GM12875 (cell line): ENCODE data around the gene RAB11FIP5.
"Not testable (repeated sequence)": the region's sequence is repeated elsewhere in the genome, so short reads cannot be mapped to it uniquely, and the experiment has no call there.

Experiments used
- H3K4me3 ChIP-seq: one replicate; pipeline ENCODE4 v1.5.1; 2011; ENCODE audit warnings: low read depth, low read length, control low read depth
- TF ChIP-seq, protein P1 (sequence below): IDR thresholded peaks from 2 replicates; pipeline ENCODE4 v1.5.1; 2011; ENCODE audit warnings: low read depth, mild to moderate bottlenecking, control low read depth, inconsistent platforms, low read length, moderate library complexity, borderline replicate concordance; ENCODE audit not compliant: insufficient read depth

The RAB11FIP5 gene

DNA sequence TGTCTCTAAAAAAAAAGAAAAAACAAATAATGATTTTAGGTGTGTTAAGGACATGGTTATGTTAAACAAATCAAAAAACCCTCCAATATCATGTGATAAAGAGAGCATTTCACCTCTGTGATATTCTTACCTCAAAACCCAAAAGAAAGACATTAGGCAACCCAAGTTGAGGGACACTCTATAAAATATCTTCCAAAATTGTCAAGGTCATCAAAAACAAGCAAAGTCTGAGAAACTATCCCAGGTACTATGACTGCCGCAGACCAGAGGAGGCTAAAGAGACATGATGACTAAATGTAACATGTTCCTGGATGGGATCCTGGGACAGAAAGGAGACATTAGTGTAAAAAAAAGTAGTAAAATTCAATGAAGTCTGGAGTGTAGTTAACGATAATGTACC lies 45.7 kb downstream of the RAB11FIP5 start:
- TF ChIP-seq, protein P1, sequence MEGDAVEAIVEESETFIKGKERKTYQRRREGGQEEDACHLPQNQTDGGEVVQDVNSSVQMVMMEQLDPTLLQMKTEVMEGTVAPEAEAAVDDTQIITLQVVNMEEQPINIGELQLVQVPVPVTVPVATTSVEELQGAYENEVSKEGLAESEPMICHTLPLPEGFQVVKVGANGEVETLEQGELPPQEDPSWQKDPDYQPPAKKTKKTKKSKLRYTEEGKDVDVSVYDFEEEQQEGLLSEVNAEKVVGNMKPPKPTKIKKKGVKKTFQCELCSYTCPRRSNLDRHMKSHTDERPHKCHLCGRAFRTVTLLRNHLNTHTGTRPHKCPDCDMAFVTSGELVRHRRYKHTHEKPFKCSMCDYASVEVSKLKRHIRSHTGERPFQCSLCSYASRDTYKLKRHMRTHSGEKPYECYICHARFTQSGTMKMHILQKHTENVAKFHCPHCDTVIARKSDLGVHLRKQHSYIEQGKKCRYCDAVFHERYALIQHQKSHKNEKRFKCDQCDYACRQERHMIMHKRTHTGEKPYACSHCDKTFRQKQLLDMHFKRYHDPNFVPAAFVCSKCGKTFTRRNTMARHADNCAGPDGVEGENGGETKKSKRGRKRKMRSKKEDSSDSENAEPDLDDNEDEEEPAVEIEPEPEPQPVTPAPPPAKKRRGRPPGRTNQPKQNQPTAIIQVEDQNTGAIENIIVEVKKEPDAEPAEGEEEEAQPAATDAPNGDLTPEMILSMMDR, result no peak
- H3K4me3 ChIP-seq, result no peak overlapping the region

GRCh38 chr2:73065070-73065469 lies 47.7 kb downstream of the RAB11FIP5 start:
- H3K4me3 ChIP-seq, result not testable (repeated sequence)

GRCh38 chr2:73063909-73064875 lies 48.6 kb downstream of the RAB11FIP5 start:
- no peak overlapping the region for H3K4me3 ChIP-seq
- TF ChIP-seq, protein P1, result no peak

DNA sequence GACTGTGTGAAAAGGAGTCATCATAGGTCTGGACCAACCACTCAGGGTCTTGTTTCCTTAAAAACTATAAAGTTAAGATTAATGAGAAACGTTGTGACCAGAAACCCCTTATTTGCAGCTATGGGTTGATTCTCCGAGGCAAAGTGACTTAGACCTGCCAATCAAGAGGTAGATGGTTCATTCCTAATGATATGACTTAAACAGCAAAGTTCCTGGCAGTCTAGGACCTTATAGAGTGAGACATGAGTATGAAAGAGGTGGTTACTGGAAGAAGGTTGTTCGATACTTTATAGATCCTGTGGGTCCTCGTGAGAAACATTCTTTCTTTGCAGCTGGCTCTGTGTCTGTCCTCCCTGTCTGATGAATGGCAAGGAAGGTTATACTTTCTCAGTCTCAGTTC lies 49.3 kb downstream of the RAB11FIP5 start:
- TF ChIP-seq, protein P1, result no peak
- no peak overlapping the region for H3K4me3 ChIP-seq

GRCh38 chr2:73059106-73059505 lies 53.6 kb downstream of the RAB11FIP5 start:
- no peak overlapping the region for H3K4me3 ChIP-seq
- TF ChIP-seq, protein P1, result no peak

- TF ChIP-seq, protein P1, result no peak
- H3K4me3 ChIP-seq, result no peak overlapping the region
Measured at GRCh38 chr2:73054980-73055379, 57.8 kb downstream of the RAB11FIP5 start.

- H3K4me3 ChIP-seq, result no peak overlapping the region
- TF ChIP-seq, protein P1, result no peak
Measured at GRCh38 chr2:73053316-73054114, 59.2 kb downstream of the RAB11FIP5 start.
